Stomach (tissue), 9 donors: ENCODE results near the gene C17orf67. TPM values are rescaled to one million over a fixed set of nuclear protein-coding genes. Genes with fewer than 3 reads are reported as not detected.

Source experiments
- DNase-seq, 2 donors: peaks; one replicate each; pipeline versions ENCODE4 v3.0.0 to v3.0.0-alpha.2; 2013 to 2019
- H3K27ac ChIP-seq, 5 donors: fragments of 200-600 bp in 4 of 5; sonication (generic) in 4 of 5; one replicate each; pipeline ENCODE4 v1.5.1; 2013 to 2019; ENCODE audit warnings: mild to moderate bottlenecking in 1 of 5, moderate library complexity in 1 of 5
- H3K27me3 ChIP-seq, 3 donors: fragments of 200-600 bp; sonication (generic); one replicate each; pipeline ENCODE4 v1.5.1; 2017 to 2019; ENCODE audit warnings: mixed run types in 1 of 3
- H3K36me3 ChIP-seq, 4 donors: fragments of 200-600 bp; sonication (generic); 1 replicate in 3 of 4; 2 replicates in 1 of 4; pipeline ENCODE4 v1.5.1; 2016 to 2019
- H3K4me1 ChIP-seq, 4 donors: fragments of 200-600 bp; sonication (generic); one replicate each; pipeline ENCODE4 v1.5.1; 2016 to 2019
- H3K4me3 ChIP-seq, 4 donors: fragments of 200-600 bp; sonication (generic) in 3 of 4; one replicate each; pipeline ENCODE4 v1.5.1; 2016 to 2019; ENCODE audit warnings: mild to moderate bottlenecking in 1 of 4
- H3K9me3 ChIP-seq, 4 donors: fragments of 200-600 bp; sonication (generic); one replicate each; pipeline ENCODE4 v1.5.1; 2016 to 2019
- CTCF ChIP-seq, 7 experiments: fragments of 450-650 bp in 4 of 7; fragments of 200-600 bp in 3 of 7; sonication (generic) in 3 of 7; IDR thresholded peaks; one replicate each; pipeline ENCODE4 v1.5.1; 2016 to 2019; ENCODE audit warnings: antibody characterized with exemption in 7 of 7, control low read depth in 2 of 7, mild to moderate bottlenecking in 1 of 7
- EP300 ChIP-seq: sonication (generic); formaldehyde crosslinking; IDR thresholded peaks from one replicate; pipeline ENCODE4 v1.6.1; 2017; ENCODE audit warnings: antibody characterized with exemption
- POLR2A ChIP-seq, 4 donors: fragments of 450-650 bp; IDR thresholded peaks; one replicate each; pipeline ENCODE4 v1.6.1; 2016; ENCODE audit warnings: antibody characterized with exemption in 4 of 4, control low read depth in 2 of 4, mild to moderate bottlenecking in 1 of 4, moderate library complexity in 1 of 4
- POLR2AphosphoS5 ChIP-seq, 3 donors: sonication (generic); formaldehyde crosslinking; IDR thresholded peaks; one replicate each; pipeline ENCODE4 v1.6.1; 2016; ENCODE audit warnings: antibody characterized with exemption in 3 of 3
- WGBS, 5 donors: extraction: QIAGEN DNeasy Blood & Tissue Kit in 3 of 5; methylation state at CpG; one replicate each; pipeline versions ENCODE4 v1.1.5 to v1.1.7; 2013 to 2018; 5-methylcytosine and 5-hydroxymethylcytosine counted together
- intact Hi-C: fragments of 100-400 bp; cut with DNase I; formaldehyde crosslinking; loops from one replicate; pipeline ENCODE4 v1.15.1; 2023; ENCODE audit warnings: low total_unique reads
- polyA plus RNA-seq, 3 donors: library from polyadenylated mRNA; stranded (reverse); fragments of 200-250 nt; gene quantifications; one replicate each; pipeline ENCODE4 v1.2.3, GENCODE V29; 2013
- small RNA-seq, 4 donors: library from RNA; depleted of rRNA; stranded (forward); fragments of <200 nt; gene quantifications; one replicate each; pipeline ENCODE3, GENCODE V24; 2016
- total RNA-seq, 5 donors: library from RNA; depleted of rRNA; stranded (reverse); fragments of >200 nt; gene quantifications; one replicate each; pipeline versions ENCODE4 v1.1.0 to v1.2.3, GENCODE V29; 2014 to 2016
- donor health status: healthy with polysubstance abuse.
- donor health status: Bipolar disorder and iron deficiency.
- donor health status: healthy.

Gene C17orf67
- total and polyA plus RNA-seq, 8 donors = 0.72 to 4.6 (median 1.5) TPM; not detected in 2

GRCh38 chr17:56752263-56752836 is 81.4 kb downstream of the C17orf67 start:
- TF ChIP-seq EP300 (no peak), POLR2A (IDR thresholded peaks at IDR 0.05) (no peak), CTCF (IDR thresholded peaks at IDR 0.05) (no peak), POLR2AphosphoS5 (IDR thresholded peaks at IDR 0.05) (no peak)
- Histone ChIP-seq H3K9me3 (no peaks in the 10 kb centered on the region), H3K27me3 (peaks cover 0 to 8% (median 4%) of the 10 kb centered on the region in 3 donors), H3K27ac (no peak overlapping the region), H3K4me1 (peaks cover 0 to 6% (median 0%) of the 10 kb centered on the region in 4 donors), H3K36me3 (no peaks in the 10 kb centered on the region), H3K4me3 (no peak overlapping the region)
- intact Hi-C loops = no loop called here
- DNase-seq = peak in 1 of 2 donors; percentile 30
- WGBS, 5 donors = 76 to 88% (median 82%) methylated on average over 4 of the region's 4 CpGs

GRCh38 chr17:56751145-56751738 is 82.5 kb downstream of the C17orf67 start:
- H3K9me3 ChIP-seq = no peaks in the 10 kb centered on the region
- no peak overlapping the region for H3K4me3 ChIP-seq
- 63 to 79% (median 66%) methylated on average over 6 of the region's 6 CpGs for WGBS, 5 donors
- peaks cover 0 to 8% (median 4%) of the 10 kb centered on the region in 3 donors for H3K27me3 ChIP-seq
- no peak overlapping the region for H3K27ac ChIP-seq
- TF ChIP-seq POLR2A (IDR thresholded peaks at IDR 0.05) (no peak), CTCF (IDR thresholded peaks at IDR 0.05) (no peak), EP300 (no peak), POLR2AphosphoS5 (IDR thresholded peaks at IDR 0.05) (no peak)
- DNase-seq = no peak
- H3K4me1 ChIP-seq = peaks cover 0 to 6% (median 0%) of the 10 kb centered on the region in 4 donors
- H3K36me3 ChIP-seq = no peaks in the 10 kb centered on the region
- intact Hi-C loops = no loop called here

GRCh38 chr17:56744721-56745120 is 89.0 kb downstream of the C17orf67 start:
- no peak for DNase-seq
- no peak overlapping the region for H3K4me3 ChIP-seq
- WGBS, 5 donors = 81 to 96% (median 92%) methylated on average over 7 of the region's 7 CpGs
- no peak overlapping the region for H3K27ac ChIP-seq
- H3K4me1 ChIP-seq = no peaks in the 10 kb centered on the region
- H3K36me3 ChIP-seq = no peaks in the 10 kb centered on the region
- intact Hi-C loops = no loop called here
- no peak for TF ChIP-seq EP300
- no peak for TF ChIP-seq POLR2AphosphoS5 (IDR thresholded peaks at IDR 0.05)
- no peak for TF ChIP-seq CTCF (IDR thresholded peaks at IDR 0.05)
- no peak for TF ChIP-seq POLR2A (IDR thresholded peaks at IDR 0.05)
- peaks cover 0 to 5% (median 0%) of the 10 kb centered on the region in 3 donors for H3K27me3 ChIP-seq
- H3K9me3 ChIP-seq = peaks cover 0 to 9% (median 2%) of the 10 kb centered on the region in 4 donors

GRCh38 chr17:56742601-56743000 is 91.1 kb downstream of the C17orf67 start:
- Histone ChIP-seq H3K9me3 (peaks cover 0 to 9% (median 2%) of the 10 kb centered on the region in 4 donors), H3K4me1 (peaks cover 0 to 8% (median 0%) of the 10 kb centered on the region in 4 donors), H3K27ac (no peak overlapping the region), H3K27me3 (peaks cover 0 to 5% (median 0%) of the 10 kb centered on the region in 3 donors), H3K4me3 (no peak overlapping the region), H3K36me3 (no peaks in the 10 kb centered on the region)
- intact Hi-C loops = no loop called here
- WGBS, 5 donors = 75 to 80% (median 76%) methylated on average over 4 of the region's 4 CpGs
- no peak for DNase-seq
- TF ChIP-seq EP300 (no peak), CTCF (IDR thresholded peaks at IDR 0.05) (no peak), POLR2AphosphoS5 (IDR thresholded peaks at IDR 0.05) (no peak), POLR2A (IDR thresholded peaks at IDR 0.05) (no peak)

Small RNA genes lying within 50 kb of the gene (small RNA-seq; reads per million reads assigned to genes)
- 0 reads per million in 4 donors for gene RNU6-1158P

Other genes with a start within 250 kb of the C17orf67 start
- 1 to 10 TPM in 1 of 5 donors, not detected in 4; 1.7 TPM for gene NOG, start 240.2 kb downstream of the C17orf67 start, total RNA-seq
- gene NOG, start 240.2 kb downstream of the C17orf67 start, polyA plus RNA-seq = under 1 TPM in 2 of 3 donors, not detected in 1; 0.23 to 0.31 TPM
- 10 to 100 TPM; 13.4 to 38.8 (median 15.2) TPM for gene DGKE, start 231 bp upstream of the C17orf67 start, total RNA-seq
- 1 to 10 TPM in 2 of 3 donors, under 1 TPM in 1; 0.56 to 1.8 (median 1.2) TPM for gene DGKE, start 231 bp upstream of the C17orf67 start, polyA plus RNA-seq
- 100 to 1,000 TPM in 1 of 5 donors, 10 to 100 TPM in 4; 18.0 to 657 (median 76.7) TPM for gene TRIM25, start 80.1 kb upstream of the C17orf67 start, total RNA-seq
- 10 to 100 TPM in 2 of 3 donors, 1 to 10 TPM in 1; 7.2 to 11.7 (median 10.0) TPM for gene TRIM25, start 80.1 kb upstream of the C17orf67 start, polyA plus RNA-seq
- gene COIL, start 127.1 kb upstream of the C17orf67 start, total RNA-seq = 10 to 100 TPM in 4 of 5 donors, 1 to 10 TPM in 1; 2.3 to 23.1 (median 16.5) TPM
- 10 to 100 TPM in 1 of 3 donors, 1 to 10 TPM in 2; 7.3 to 10.1 (median 7.6) TPM for gene COIL, start 127.1 kb upstream of the C17orf67 start, polyA plus RNA-seq
- gene SCPEP1, start 144.2 kb upstream of the C17orf67 start, total RNA-seq = 10 to 100 TPM in 4 of 5 donors, 1 to 10 TPM in 1; 6.7 to 51.9 (median 46.0) TPM
- gene SCPEP1, start 144.2 kb upstream of the C17orf67 start, polyA plus RNA-seq = 10 to 100 TPM; 24.1 to 74.9 (median 25.7) TPM